Endothelial cell of umbilical vein (primary cell): ENCODE results near the gene TFF1. TPM values are rescaled to one million over a fixed set of nuclear protein-coding genes. Genes with fewer than 3 reads are reported as not detected.
"Not testable (repeated sequence)": the region's sequence is repeated elsewhere in the genome, so short reads cannot be mapped to it uniquely, and the experiment has no call there.

Experiments
- BruUV-seq: library from RNA; stranded (reverse); fragments of 400-500 nt; replicated peaks from 2 replicates; lab custom pipeline; 2021; lab: Mats Ljungman, UMichigan
- CTCF ChIA-PET: fragments of 300-600, 350-600 bp; sonication (Branson Sonifier 250); formaldehyde crosslinking; loops from one replicate; lab custom pipeline; 2021; ENCODE audit warnings: antibody characterized with exemption, inconsistent platforms; lab: Charles Lee
- POLR2A ChIA-PET: fragments of 300-600, 350-600 bp; sonication (Branson Sonifier 250); formaldehyde crosslinking; loops from one replicate; lab custom pipeline; 2021; ENCODE audit warnings: antibody characterized with exemption, inconsistent platforms; lab: Charles Lee
- DNase-seq: peaks from one replicate; pipeline ENCODE4 v3.0.0-alpha.2; 2011; ENCODE audit warnings: low read depth, low spot score
- FAIRE-seq: peaks from 2 replicates; lab custom pipeline; 2011; peaks lifted over from hg19 to GRCh38; lab: Jason Lieb, UNC
- H2AFZ ChIP-seq: 2 replicates; pipeline ENCODE4 v1.6.0; 2012; ENCODE audit warnings: low read depth, low read length, control low read depth, inconsistent platforms
- H3K27ac ChIP-seq: 2 replicates; pipeline ENCODE4 v1.5.1; 2011; ENCODE audit warnings: low read depth, mild to moderate bottlenecking, control low read depth, low read length, moderate library complexity; ENCODE audit not compliant: insufficient read depth
- H3K27me3 ChIP-seq, 2 experiments: 2 replicates each; pipeline versions ENCODE4 v1.6.0 to v1.6.1; 2011; ENCODE audit warnings: low read length in 2 of 2, mixed read lengths in 1 of 2; ENCODE audit not compliant: control insufficient read depth in 2 of 2, insufficient read depth in 2 of 2
- H3K36me3 ChIP-seq, 2 experiments: 2 replicates in 1 of 2; 3 replicates in 1 of 2; pipeline ENCODE4 v1.5.1; 2011; ENCODE audit warnings: low read length in 2 of 2, mild to moderate bottlenecking in 1 of 2, moderate library complexity in 1 of 2; ENCODE audit not compliant: control insufficient read depth in 2 of 2, insufficient read depth in 2 of 2; ENCODE audit errors: extremely low read depth in 1 of 2
- H3K4me1 ChIP-seq: 3 replicates; pipeline ENCODE4 v1.5.1; 2011; ENCODE audit warnings: mild to moderate bottlenecking, low read length; ENCODE audit not compliant: control insufficient read depth, insufficient read depth; ENCODE audit errors: extremely low read depth
- H3K4me2 ChIP-seq: 2 replicates; pipeline ENCODE4 v1.6.1; 2011; ENCODE audit warnings: low read length, control low read depth, mixed read lengths; ENCODE audit not compliant: insufficient read depth
- H3K4me3 ChIP-seq, 3 experiments: fragments of 200-600 bp in 1 of 3; sonication (generic), shearing (Covaris generic) in 1 of 3; replicated peaks in 1 of 3; 2 replicates each; pipeline ENCODE4 v1.5.1; 2011 to 2016; ENCODE audit warnings: control low read depth in 3 of 3, low read length in 3 of 3, mild to moderate bottlenecking in 2 of 3, inconsistent platforms in 1 of 3, low read depth in 1 of 3, moderate library complexity in 1 of 3; ENCODE audit not compliant: insufficient read depth in 1 of 3
- H3K79me2 ChIP-seq: 2 replicates; pipeline ENCODE4 v1.6.0; 2012; ENCODE audit warnings: low read length, inconsistent platforms; ENCODE audit not compliant: control insufficient read depth, insufficient read depth
- H3K9ac ChIP-seq: replicated peaks from 2 replicates; pipeline ENCODE3; 2011; ENCODE audit warnings: low read length, control low read depth; ENCODE audit not compliant: insufficient read depth; ENCODE audit errors: extremely low read depth
- H3K9me1 ChIP-seq: replicated peaks from 3 replicates; pipeline ENCODE4 v1.6.0; 2011; ENCODE audit warnings: mild to moderate bottlenecking, low read length; ENCODE audit not compliant: control insufficient read depth, insufficient read depth; ENCODE audit errors: extremely low read depth
- H3K9me3 ChIP-seq: replicated peaks from 2 replicates; pipeline ENCODE4 v1.5.1; 2012; ENCODE audit warnings: low read length, inconsistent platforms; ENCODE audit not compliant: control insufficient read depth, insufficient read depth
- H4K20me1 ChIP-seq: replicated peaks from 2 replicates; pipeline ENCODE3; 2011; ENCODE audit warnings: mild to moderate bottlenecking, low read length; ENCODE audit not compliant: control insufficient read depth, insufficient read depth; ENCODE audit errors: extremely low read depth
- CTCF ChIP-seq, 2 donors: IDR thresholded peaks; 1 replicate in 1 of 2; 2 replicates in 1 of 2; pipeline ENCODE4 v1.5.1; 2011; ENCODE audit warnings: low read length in 2 of 2, mild to moderate bottlenecking in 2 of 2, moderate library complexity in 2 of 2, control low read depth in 1 of 2, inconsistent platforms in 1 of 2, low read depth in 1 of 2; ENCODE audit not compliant: insufficient read depth in 1 of 2; ENCODE audit errors: extremely low read depth in 1 of 2
- EZH2 ChIP-seq: IDR thresholded peaks from 2 replicates; pipeline ENCODE4 v1.6.1; 2012; ENCODE audit warnings: borderline replicate concordance, low read depth, mild to moderate bottlenecking, moderate library complexity, low read length, inconsistent platforms; ENCODE audit not compliant: severe bottlenecking
- FOS ChIP-seq: IDR thresholded peaks from 2 replicates; pipeline ENCODE4 v1.6.1; 2011; ENCODE audit warnings: mild to moderate bottlenecking, low read length, moderate library complexity, borderline replicate concordance; ENCODE audit not compliant: insufficient read depth
- GATA2 ChIP-seq: IDR thresholded peaks from 2 replicates; pipeline ENCODE4 v1.7.0; 2011; ENCODE audit warnings: low read depth, mild to moderate bottlenecking, moderate library complexity, mixed read lengths, low read length; ENCODE audit not compliant: insufficient read length, insufficient read depth
- JUN ChIP-seq: IDR thresholded peaks from 2 replicates; pipeline ENCODE4 v1.6.1; 2011; ENCODE audit warnings: borderline replicate concordance, low read depth; ENCODE audit not compliant: insufficient read length, insufficient read depth
- MYC ChIP-seq: IDR thresholded peaks from one replicate; pipeline ENCODE4 v1.6.1; 2011; ENCODE audit warnings: mild to moderate bottlenecking, low read depth, low read length
- POLR2A ChIP-seq: IDR thresholded peaks from 2 replicates; pipeline ENCODE4 v1.6.1; 2012; ENCODE audit warnings: low read depth, mild to moderate bottlenecking, control low read depth, low read length
- POLR2AphosphoS5 ChIP-seq: IDR thresholded peaks from 2 replicates; pipeline ENCODE4 v1.6.1; 2012; ENCODE audit warnings: low read depth, mild to moderate bottlenecking, control low read depth, low read length, moderate library complexity; ENCODE audit not compliant: insufficient read depth
- dilution Hi-C: fragments of 300-500 bp; cut with MboI; formaldehyde crosslinking; loops from one replicate; pipeline ENCODE4 v1.15.0; 2019; ENCODE audit warnings: low sequenced_read_pairs; ENCODE audit not compliant: extremely low pct_ligation_motif_present
- intact Hi-C: fragments of 100-400 bp; cut with micrococcal nuclease; formaldehyde crosslinking; loops from one replicate; pipeline ENCODE4 v1.10.0; 2022
- polyA plus RNA-seq, 4 experiments: library from polyadenylated mRNA; depleted of rRNA in 3 of 4; stranded (reverse) in 3 of 4; unstranded in 1 of 4; fragments of >200 nt; gene quantifications; 2 replicates each; pipeline versions ENCODE4 v1.2.1 to v1.2.3, GENCODE V29; 2011 to 2012; ENCODE audit warnings: missing spikeins in 1 of 4
- total RNA-seq: library from RNA; stranded (reverse); gene quantifications from 2 replicates; pipeline ENCODE4 v1.2.3, GENCODE V29; 2021
- TF ChIP-seq, protein P1 (sequence below): IDR thresholded peaks from 2 replicates; pipeline ENCODE4 v1.6.1; 2011; ENCODE audit not compliant: insufficient read depth, insufficient read length

TFF1 gene
- total and polyA plus RNA-seq, 2 donors (not counting 3 experiments of a cell fraction or from before 2014, with no cell fraction given): not detected

DNA sequence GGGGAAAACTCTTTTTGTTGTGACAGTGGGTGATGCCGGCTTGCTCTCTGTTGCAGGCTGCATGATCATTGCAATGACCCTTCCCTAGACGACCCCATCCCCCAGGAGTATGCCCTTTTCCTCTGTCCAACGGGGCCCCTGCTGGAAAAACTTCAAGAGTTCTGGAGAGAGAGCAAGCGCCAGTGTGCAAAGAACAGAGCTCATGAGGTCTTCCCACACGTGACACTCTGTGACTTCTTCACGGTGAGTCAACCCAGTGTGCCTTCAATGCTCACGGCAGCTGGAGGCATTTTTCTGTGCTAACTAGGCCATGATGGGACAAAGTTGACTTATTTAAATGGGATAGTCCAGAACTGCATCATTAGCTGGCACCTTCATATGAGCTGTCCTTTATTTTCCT, 43.0 kb upstream of the TFF1 start:
- ChIA-PET POLR2A (no interaction called here), CTCF (no interaction called here)
- H3K9me3 ChIP-seq: no peaks in the 10 kb centered on the region
- H3K79me2 ChIP-seq: no peaks in the 10 kb centered on the region
- no peaks in the 10 kb centered on the region for H4K20me1 ChIP-seq
- no peaks in the 10 kb centered on the region for H3K36me3 ChIP-seq
- dilution Hi-C loops (no loop called here), intact Hi-C loops (no loop called here)
- FAIRE-seq: no peak
- H3K4me1 ChIP-seq: no peaks in the 10 kb centered on the region
- no peak for TF ChIP-seq JUN
- no peak for TF ChIP-seq GATA2
- no peak for TF ChIP-seq POLR2A
- TF ChIP-seq EZH2: no peak
- no peak for TF ChIP-seq MYC
- no peak for TF ChIP-seq FOS
- no peak for TF ChIP-seq CTCF (IDR thresholded peaks at IDR 0.05; ENCODE audit: extremely low read depth in 1 of 2, insufficient read depth in 1 of 2, low read depth in 1 of 2, low read length in 2 of 2)
- TF ChIP-seq POLR2AphosphoS5: no peak
- TF ChIP-seq, protein P1, sequence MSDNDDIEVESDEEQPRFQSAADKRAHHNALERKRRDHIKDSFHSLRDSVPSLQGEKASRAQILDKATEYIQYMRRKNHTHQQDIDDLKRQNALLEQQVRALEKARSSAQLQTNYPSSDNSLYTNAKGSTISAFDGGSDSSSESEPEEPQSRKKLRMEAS: no peak
- H3K9ac ChIP-seq: no peak overlapping the region
- DNase-seq: no peak
- H3K4me3 ChIP-seq: no peak overlapping the region
- H3K27ac ChIP-seq: no peak overlapping the region
- no peak overlapping the region for H2AFZ ChIP-seq
- H3K9me1 ChIP-seq: no peaks in the 10 kb centered on the region
- no TSS peak for BruUV-seq
- H3K4me2 ChIP-seq: no peak overlapping the region
- H3K27me3 ChIP-seq: peaks cover 0 to 11% of the 10 kb centered on the region in 2 experiments

DNA sequence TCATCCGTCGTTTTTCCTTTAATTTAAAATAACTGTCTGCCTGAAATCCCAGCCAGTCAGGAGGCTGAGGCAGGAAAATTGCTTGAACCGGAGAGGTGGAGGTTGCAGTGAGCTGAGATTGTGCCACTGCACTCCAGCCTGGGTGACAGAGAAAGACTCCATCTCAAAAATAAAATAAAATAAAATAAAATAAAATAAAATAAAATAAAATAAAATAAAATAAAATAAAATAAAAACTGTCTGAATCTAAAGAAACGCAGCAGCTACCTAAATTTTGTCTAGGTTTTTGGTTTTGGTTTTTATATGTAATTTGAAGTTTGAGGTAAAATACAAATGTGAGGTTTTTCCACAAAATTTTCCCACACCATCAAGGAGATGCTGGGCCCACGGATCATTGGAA, 42.4 kb upstream of the TFF1 start:
- H3K4me3 ChIP-seq, intact Hi-C loops, H3K4me1 ChIP-seq, FAIRE-seq, H3K27ac ChIP-seq, DNase-seq, H2AFZ ChIP-seq, H3K36me3 ChIP-seq, dilution Hi-C loops, H3K9me3 ChIP-seq, POLR2A ChIA-PET, H3K4me2 ChIP-seq, CTCF ChIA-PET, BruUV-seq, H4K20me1 ChIP-seq, H3K9me1 ChIP-seq, H3K9ac ChIP-seq, H3K79me2 ChIP-seq: not testable (repeated sequence)
- peaks cover 0 to 11% of the 10 kb centered on the region in 2 experiments for H3K27me3 ChIP-seq
